ENCODE data around the gene PCNX2. TPM values are rescaled to one million over a fixed set of nuclear protein-coding genes. Genes with fewer than 3 reads are reported as not detected.

The PCNX2 gene
- total and polyA plus RNA-seq, 10 of the 15 experiments (the other 5 are each of a cell fraction or from before 2014, with no cell fraction given): 2.1 to 16.4 (median 8.1) TPM

- no peak for ATAC-seq
- ChIA-PET SMC1A (ENCODE audit: uncharacterized antibody, unreplicated experiment) (no interaction called here), CTCF (no interaction called here)
- TF ChIP-seq MEF2A (IDR thresholded peaks at IDR 0.05; ENCODE audit: insufficient read depth, low read depth, low read length) (no peak), PRDM15 (CRISPR knock-in tag; IDR thresholded peaks at IDR 0.05) (no peak), GATAD2B (conservative IDR thresholded peaks at IDR 0.05; ENCODE audit: low read depth) (no peak), PKNOX1 (IDR thresholded peaks at IDR 0.05) (no peak), IKZF1 (conservative IDR thresholded peaks at IDR 0.05) (no peak), ZSCAN29 (IDR thresholded peaks at IDR 0.05) (no peak), SMAD5 (IDR thresholded peaks at IDR 0.05; ENCODE audit: low read depth) (no peak), NRF1 (conservative IDR thresholded peaks at IDR 0.05; ENCODE audit: low read depth, low read length) (no peak), CUX1 (IDR thresholded peaks at IDR 0.05; ENCODE audit: insufficient replicate concordance, low read depth, low read length) (no peak), MAX (IDR thresholded peaks at IDR 0.05; ENCODE audit: low read depth, low read length) (no peak), POU2F2 (IDR thresholded peaks at IDR 0.05; ENCODE audit: borderline replicate concordance, low read depth, low read length) (no peak), CBX5 (IDR thresholded peaks at IDR 0.05; ENCODE audit: low read depth) (no peak), HCFC1 (IDR thresholded peaks at IDR 0.05; ENCODE audit: low read length) (no peak), HSF1 (IDR thresholded peaks at IDR 0.05; ENCODE audit: low read depth, low read length) (no peak)
Observed at GRCh38 chr1:233257786-233258185, 37.7 kb downstream of the PCNX2 start.

More at GRCh38 chr1:233257786-233258185, 37.7 kb downstream of the PCNX2 start:
- Histone ChIP-seq H3K9ac (ENCODE audit: control insufficient read depth, insufficient read depth, low read length) (no peak overlapping the region), H3K27me3 (replicated peaks in 1 of 2; ENCODE audit: control insufficient read depth in 2 of 2, insufficient read depth in 2 of 2, low read length in 1 of 2) (no peaks in the 10 kb centered on the region), H3K79me2 (ENCODE audit: control insufficient read depth, insufficient read depth, low read length) (no peaks in the 10 kb centered on the region), H3K27ac (ENCODE audit: control insufficient read depth, insufficient read depth) (no peak overlapping the region), H3K9me3 (replicated peaks; ENCODE audit: control insufficient read depth, insufficient read depth, low read length) (no peaks in the 10 kb centered on the region), H2AFZ (ENCODE audit: control insufficient read depth, low read depth, low read length) (no peak overlapping the region), H3K4me3 (no peak overlapping the region), H4K20me1 (ENCODE audit: control insufficient read depth, insufficient read depth) (no peaks in the 10 kb centered on the region), H3K36me3 (ENCODE audit: control insufficient read depth in 2 of 2, insufficient read depth in 2 of 2, low read length in 1 of 2) (peaks cover 3 to 6% of the 10 kb centered on the region in 2 experiments; a peak in 2 of 4 replicates), H3K4me1 (ENCODE audit: control insufficient read depth, insufficient read depth, low read length) (peaks cover 8% of the 10 kb centered on the region), H3K4me2 (ENCODE audit: control insufficient read depth, insufficient read depth) (no peak overlapping the region)
- FAIRE-seq (no peak), DNase-seq (ENCODE audit: low read depth, low spot score) (no peak)
- ChIA-PET RAD21 (ENCODE audit: unreplicated experiment) (no interaction called here), POLR2A (no interaction called here)
- intact Hi-C loops (cut with micrococcal nuclease; ENCODE audit: unreplicated experiment) (no loop called here), in situ Hi-C loops (cut with MboI) (no loop called here)
- WGBS (ENCODE audit: insufficient coverage, insufficient replicate concordance, low lambda C conversion rate, missing lambda C conversion rate): 96% methylated on average over 6 of the region's 6 CpGs
- BruUV-seq (replicated peaks): no TSS peak

Measured in GM12878 (cell line).